ENCODE measurements around the gene GRSF1.
"Not testable (repeated sequence)": the region's sequence is repeated elsewhere in the genome, so short reads cannot be mapped to it uniquely, and the experiment has no call there.

GRSF1 gene, protein sequence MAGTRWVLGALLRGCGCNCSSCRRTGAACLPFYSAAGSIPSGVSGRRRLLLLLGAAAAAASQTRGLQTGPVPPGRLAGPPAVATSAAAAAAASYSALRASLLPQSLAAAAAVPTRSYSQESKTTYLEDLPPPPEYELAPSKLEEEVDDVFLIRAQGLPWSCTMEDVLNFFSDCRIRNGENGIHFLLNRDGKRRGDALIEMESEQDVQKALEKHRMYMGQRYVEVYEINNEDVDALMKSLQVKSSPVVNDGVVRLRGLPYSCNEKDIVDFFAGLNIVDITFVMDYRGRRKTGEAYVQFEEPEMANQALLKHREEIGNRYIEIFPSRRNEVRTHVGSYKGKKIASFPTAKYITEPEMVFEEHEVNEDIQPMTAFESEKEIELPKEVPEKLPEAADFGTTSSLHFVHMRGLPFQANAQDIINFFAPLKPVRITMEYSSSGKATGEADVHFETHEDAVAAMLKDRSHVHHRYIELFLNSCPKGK

GRCh38 chr4:70839589-70840093 lies at the start of gene GRSF1:
TSS of gene GRSF1 (minus strand) at chr4:70839890. CDS start at chr4:70839827, 63 bp downstream.
- DNase-seq = peak in 1 of 2 experiments; percentile 42

DNA sequence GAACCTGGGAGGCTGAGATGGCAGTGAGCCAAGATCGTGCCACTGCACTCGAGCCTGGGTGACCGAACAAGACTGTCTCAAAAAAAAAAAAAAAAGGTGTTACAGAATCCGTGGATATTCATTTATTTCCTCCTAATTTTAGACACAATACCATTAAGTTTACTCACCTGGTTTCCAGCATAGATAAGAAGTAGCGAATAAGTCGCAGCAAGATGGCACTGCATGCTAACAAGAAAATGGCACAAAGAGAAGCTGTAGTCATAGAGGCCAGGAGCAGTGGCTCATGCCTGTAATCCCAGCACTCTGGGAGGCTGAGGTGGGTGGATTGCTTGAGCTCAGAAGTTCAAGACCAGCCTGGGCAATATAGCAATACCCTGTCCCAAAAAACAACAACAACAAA lies 45.5 kb upstream of the GRSF1 start:
- no peak for DNase-seq

DNA sequence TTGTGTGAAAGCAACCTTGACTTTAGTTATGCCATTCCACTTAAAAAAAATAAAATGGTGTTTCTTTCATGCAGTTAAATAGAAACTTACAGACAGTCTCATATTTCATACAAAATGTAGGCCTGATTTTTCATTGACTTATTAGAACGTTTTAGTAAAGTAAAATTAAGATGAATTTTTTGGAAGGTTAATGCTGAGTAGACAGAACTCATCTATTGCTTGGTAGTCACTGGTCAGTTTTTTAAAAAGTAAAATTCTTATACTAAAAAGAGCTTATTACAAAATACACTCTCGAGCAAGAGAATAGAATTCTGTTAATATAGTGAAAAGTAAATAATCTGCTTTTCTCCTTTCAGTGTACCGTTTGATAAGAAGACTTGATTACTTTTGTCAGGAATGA lies 41.0 kb upstream of the GRSF1 start:
- no peak for DNase-seq

DNA sequence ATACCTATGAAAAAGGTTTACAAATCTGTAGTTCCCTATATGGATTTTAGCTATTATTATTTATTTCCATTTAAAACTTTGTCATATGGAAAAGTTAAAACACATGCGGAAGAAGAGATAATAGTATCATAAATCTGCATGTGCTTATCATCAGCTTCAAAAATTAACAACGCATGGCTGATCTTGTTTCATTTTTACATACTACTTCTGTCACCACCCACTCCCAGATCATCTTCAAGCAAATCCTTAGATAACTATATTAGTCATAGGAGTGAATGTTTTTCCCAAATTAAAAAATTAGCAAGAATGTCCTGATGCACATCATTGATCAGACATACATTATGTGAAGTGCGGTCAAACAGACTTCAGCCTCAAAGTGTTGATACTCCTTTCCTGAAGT lies 37.9 kb upstream of the GRSF1 start:
- no peak for DNase-seq

DNA sequence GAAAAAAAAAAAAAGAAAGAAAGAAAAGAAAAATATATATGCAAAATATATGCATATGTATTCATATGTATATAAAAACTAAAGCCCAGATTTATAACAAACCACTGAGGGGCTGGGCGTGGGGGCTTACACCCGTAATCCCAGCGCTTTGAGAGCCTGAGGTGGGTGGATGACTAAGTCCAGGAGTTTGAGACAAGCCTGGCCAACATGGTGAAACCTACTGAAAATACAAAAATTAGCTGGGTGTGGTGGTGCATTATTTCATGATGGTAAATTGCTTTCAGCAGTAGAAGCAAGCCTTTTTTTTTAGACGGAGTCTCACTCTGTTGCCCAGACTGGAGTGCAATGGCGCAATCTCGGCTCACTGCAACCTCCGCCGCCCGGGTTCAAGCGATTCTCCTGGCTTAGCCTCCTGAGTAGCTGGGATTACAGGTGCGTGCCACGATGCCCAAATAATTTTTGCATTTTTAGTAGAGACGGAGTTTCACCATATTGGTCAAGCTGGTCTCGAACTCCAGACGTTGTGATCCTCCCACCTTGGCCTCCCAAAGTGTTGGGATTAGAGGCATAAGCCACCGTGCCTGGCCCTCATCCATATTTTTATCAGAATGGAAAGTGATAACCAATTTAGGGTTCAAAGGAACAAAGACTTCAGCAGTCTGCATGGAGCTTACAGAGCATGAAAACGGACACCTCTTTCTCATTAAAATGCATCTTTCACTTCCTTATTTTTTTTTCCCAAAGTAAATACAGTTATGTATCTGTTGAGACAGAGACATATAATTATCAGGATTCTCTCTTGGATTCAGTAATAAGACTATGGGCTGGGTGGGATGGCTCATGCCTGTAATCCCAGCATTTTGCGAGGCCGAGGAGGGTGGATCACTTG lies 34.8 kb upstream of the GRSF1 start:
- no peak for DNase-seq

DNA sequence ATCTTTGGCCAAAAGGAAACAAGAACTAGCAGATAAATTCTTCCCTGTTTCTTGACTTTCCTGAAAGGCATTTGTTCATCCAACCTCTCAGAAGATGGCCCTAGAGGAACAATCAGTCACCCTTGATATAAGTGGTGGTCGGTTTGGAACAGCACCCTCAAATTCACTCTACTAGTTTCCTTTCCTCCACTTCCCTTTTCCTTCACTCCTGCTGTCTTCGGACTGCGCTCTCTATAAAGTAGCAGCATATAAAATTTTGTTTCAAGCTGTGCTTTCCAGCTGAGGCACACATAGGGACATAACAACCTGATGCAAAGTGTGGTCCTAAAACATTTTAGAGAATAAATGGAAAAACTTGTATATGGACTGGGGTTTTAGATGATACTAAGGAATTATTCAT lies 33.5 kb upstream of the GRSF1 start:
- DNase-seq = no peak

- DNase-seq = no peak
Measured at GRCh38 chr4:70868778-70869177, 29.1 kb upstream of the GRSF1 start.

GRCh38 chr4:70863099-70863790 lies 23.6 kb upstream of the GRSF1 start:
- no peak for DNase-seq

GRCh38 chr4:70859066-70859465 lies 19.4 kb upstream of the GRSF1 start:
- no peak for DNase-seq

DNA sequence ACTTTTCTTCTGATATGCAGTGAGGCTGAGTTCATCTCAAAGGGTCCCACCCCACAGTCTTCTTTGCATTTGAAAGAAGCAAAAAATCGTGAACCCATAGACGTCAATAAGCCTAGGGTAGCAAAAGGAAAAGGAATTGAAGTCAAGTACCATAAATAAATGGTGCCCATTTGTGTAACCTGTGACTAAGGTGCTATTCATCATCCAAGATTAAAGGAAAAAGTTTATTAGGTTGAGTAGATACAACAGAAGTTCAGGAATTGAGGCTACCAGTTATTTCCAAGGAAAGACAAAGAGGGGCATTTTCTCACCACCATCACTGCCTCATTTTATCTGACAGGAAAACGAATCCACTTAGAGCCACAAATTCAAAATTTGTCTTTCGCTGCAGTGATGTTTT lies 18.8 kb upstream of the GRSF1 start:
- no peak for DNase-seq

GRCh38 chr4:70855464-70855863 lies 15.8 kb upstream of the GRSF1 start:
- DNase-seq = no peak

- DNase-seq = no peak
Measured at GRCh38 chr4:70849291-70849690, 9.6 kb upstream of the GRSF1 start.

- DNase-seq = no peak
Measured at GRCh38 chr4:70844180-70844579, 4.5 kb upstream of the GRSF1 start.

GRCh38 chr4:70842761-70843435 lies 3.2 kb upstream of the GRSF1 start:
- DNase-seq = no peak

DNA sequence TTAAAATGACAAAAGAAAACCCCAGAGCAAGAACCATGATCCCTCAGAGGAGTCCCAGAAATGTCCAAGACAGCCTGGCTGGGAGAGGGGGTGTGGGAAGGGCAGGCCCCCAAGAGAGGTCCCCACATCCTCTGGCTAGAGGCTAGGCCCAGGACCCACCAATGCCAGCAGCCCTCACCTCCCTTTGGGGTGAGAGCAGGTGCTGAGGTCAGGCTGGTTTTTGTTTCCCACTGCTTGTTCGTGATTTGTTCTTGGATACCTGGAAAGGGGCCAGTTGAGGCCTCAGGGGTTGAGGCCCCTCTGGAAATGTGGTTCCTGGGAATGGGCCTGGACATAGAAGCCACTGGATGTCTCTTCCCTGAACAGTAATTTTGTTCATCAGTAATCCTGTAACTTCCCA lies 2.3 kb upstream of the GRSF1 start:
- no peak for DNase-seq

DNA sequence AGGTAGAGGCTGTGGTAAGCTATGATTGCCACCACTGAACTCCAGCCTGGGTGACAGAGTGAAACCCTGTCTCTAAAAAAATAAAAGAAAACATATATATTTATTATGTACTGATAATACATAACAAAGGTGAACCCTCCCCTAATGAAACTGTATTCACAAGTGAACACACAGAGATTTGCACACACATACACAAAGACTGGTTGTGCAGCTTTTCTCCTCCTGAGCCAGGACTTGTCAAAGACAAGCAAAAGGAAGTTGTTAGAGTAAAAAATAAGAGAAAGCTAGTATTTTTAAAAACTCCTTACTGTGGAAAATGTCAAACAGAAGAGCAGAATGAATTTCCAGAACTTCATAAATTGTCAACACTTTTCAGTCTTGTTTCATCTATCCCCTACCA lies 1.5 kb upstream of the GRSF1 start:
- DNase-seq = no peak

DNA sequence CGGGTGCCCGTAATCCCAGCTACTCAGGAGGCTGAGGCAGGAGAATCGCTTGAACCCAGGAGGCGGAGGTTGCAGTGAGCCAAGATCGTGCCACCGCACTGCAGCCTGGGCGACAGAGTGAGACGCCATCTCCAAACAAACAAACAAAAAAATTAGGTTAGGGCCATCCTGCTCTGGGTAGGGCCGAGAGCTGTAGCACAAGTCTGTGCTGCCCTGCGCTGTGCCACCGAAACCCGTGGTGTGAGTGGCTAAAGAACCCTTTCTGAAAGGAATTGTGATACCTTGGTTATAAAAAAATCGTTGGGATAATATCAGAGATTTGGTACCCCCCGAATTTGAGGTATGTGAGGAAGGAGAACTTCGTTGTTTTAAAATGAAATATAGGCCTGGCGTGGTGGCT lies 941 bp upstream of the GRSF1 start:
- not testable (repeated sequence) for DNase-seq

GRCh38 chr4:70840137-70840536 lies 447 bp upstream of the GRSF1 start:
- not testable (repeated sequence) for DNase-seq

- no peak for DNase-seq
Measured at GRCh38 chr4:70838666-70839588, 763 bp downstream of the GRSF1 start.

- no peak for DNase-seq
Measured at GRCh38 chr4:70838204-70838603, 1.5 kb downstream of the GRSF1 start.

DNA sequence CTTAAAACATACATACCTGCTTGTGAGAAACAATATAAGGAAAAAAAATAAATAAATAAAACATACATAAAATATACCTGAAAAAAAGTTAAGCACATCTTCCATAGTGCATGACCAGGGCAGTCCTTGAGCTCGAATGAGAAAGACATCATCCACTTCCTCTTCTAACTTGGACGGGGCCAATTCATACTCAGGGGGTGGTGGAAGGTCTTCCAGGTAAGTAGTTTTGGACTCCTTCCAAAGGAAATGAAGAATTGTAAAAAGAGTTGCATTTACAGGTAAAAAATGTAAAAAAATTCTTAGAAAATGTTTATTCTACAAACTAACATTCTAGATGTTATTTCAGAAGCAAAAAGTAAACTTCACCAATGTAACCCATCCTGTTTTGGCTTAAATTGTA lies 3.6 kb downstream of the GRSF1 start:
- DNase-seq = no peak
